Left ventricle myocardium inferior (tissue), 1 donor: ENCODE results near the gene SCLY. TPM values are rescaled to one million over a fixed set of nuclear protein-coding genes. Genes with fewer than 3 reads are reported as not detected.

Source experiments
- DNase-seq: peaks from one replicate; pipeline ENCODE4 v3.0.0-alpha.2; 2020
- H3K27ac ChIP-seq: fragments of 200-600 bp; replicated peaks from 2 replicates; pipeline ENCODE4 v1.8.0; 2021
- H3K27me3 ChIP-seq: fragments of 200-600 bp; 2 replicates; pipeline ENCODE4 v1.8.0; 2021; ENCODE audit warnings: low read depth
- H3K36me3 ChIP-seq: fragments of 200-600 bp; 2 replicates; pipeline ENCODE4 v1.8.0; 2021
- H3K4me1 ChIP-seq: fragments of 200-600 bp; 2 replicates; pipeline ENCODE4 v1.8.0; 2021
- H3K4me3 ChIP-seq: fragments of 200-600 bp; 2 replicates; pipeline ENCODE4 v1.8.0; 2021; ENCODE audit warnings: mild to moderate bottlenecking, moderate library complexity
- H3K9me3 ChIP-seq: fragments of 200-600 bp; replicated peaks from 2 replicates; pipeline ENCODE4 v1.8.0; 2021
- intact Hi-C: fragments of 100-400 bp; cut with micrococcal nuclease; formaldehyde crosslinking; loops from one replicate; pipeline ENCODE4 v1.11.0; 2022
- total RNA-seq: library from RNA; stranded (reverse); fragmentation: NEBNext Ultra II Directional; extraction: Animal tissue kit (Norgen Biotek cat#: 25700); gene quantifications from one replicate; pipeline ENCODE4 v1.2.1, GENCODE V29; 2021
- TF ChIP-seq, protein P1 (sequence below): fragments of 200-600 bp; IDR thresholded peaks from 2 replicates; pipeline ENCODE4 v1.8.0; 2021; ENCODE audit warnings: antibody characterized with exemption, mild to moderate bottlenecking, borderline replicate concordance
- donor health status: DM: no; HTN: yes; CAD: no; lungs with severe emphysema.

SCLY gene
- total RNA-seq, 1 donor from 2014 or later, result 10.9 TPM

DNA sequence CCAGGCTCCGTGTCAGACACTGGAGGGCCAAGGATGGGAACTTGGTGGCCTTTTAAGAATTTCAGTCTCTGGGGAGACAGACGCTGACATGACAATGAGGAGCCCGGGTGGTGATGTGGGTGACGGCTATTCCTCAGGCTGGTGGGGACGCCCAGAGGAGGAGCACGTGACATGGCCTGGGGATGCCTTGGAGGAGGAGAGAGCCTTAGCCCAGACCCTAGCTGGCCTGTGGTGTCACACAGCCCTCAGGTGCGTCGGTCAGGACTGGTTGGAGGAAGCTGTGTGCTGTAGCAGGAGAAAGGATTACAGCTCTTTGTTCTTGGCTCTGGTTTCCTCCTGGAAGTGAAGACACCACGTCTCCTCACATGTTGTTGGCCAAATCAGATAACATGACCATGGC, 40.0 kb upstream of the SCLY start:
- peaks cover 25% of the 10 kb centered on the region for H3K36me3 ChIP-seq
- no peak overlapping the region for H3K4me3 ChIP-seq
- no peaks in the 10 kb centered on the region for H3K9me3 ChIP-seq
- intact Hi-C loops, result no loop called here
- no peak overlapping the region for H3K27ac ChIP-seq
- no peaks in the 10 kb centered on the region for H3K27me3 ChIP-seq
- no peak for DNase-seq
- TF ChIP-seq, protein P1, sequence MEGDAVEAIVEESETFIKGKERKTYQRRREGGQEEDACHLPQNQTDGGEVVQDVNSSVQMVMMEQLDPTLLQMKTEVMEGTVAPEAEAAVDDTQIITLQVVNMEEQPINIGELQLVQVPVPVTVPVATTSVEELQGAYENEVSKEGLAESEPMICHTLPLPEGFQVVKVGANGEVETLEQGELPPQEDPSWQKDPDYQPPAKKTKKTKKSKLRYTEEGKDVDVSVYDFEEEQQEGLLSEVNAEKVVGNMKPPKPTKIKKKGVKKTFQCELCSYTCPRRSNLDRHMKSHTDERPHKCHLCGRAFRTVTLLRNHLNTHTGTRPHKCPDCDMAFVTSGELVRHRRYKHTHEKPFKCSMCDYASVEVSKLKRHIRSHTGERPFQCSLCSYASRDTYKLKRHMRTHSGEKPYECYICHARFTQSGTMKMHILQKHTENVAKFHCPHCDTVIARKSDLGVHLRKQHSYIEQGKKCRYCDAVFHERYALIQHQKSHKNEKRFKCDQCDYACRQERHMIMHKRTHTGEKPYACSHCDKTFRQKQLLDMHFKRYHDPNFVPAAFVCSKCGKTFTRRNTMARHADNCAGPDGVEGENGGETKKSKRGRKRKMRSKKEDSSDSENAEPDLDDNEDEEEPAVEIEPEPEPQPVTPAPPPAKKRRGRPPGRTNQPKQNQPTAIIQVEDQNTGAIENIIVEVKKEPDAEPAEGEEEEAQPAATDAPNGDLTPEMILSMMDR, result no peak
- peaks cover 10% of the 10 kb centered on the region for H3K4me1 ChIP-seq

DNA sequence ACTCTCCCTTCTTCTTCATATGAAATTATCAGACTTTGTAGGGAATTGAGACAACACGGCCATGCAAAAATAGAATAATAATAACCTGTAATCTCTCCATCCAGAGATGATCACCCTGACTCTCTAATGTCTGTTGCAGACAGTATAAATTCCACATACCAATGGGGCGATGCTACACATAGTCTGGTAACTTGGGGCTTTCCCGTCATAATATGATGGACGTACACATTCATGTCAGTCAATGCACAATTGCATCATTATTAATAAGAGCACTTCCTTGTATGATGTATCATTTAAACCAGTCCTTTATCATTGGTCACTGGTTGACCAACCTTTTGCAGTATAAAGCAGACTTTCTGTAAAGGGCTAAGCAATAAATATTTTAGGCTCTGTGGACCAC, 39.5 kb upstream of the SCLY start:
- no peaks in the 10 kb centered on the region for H3K27me3 ChIP-seq
- H3K4me1 ChIP-seq, result peaks cover 10% of the 10 kb centered on the region
- no peak overlapping the region for H3K27ac ChIP-seq
- no peak for DNase-seq
- peaks cover 30% of the 10 kb centered on the region for H3K36me3 ChIP-seq
- intact Hi-C loops, result no loop called here
- H3K4me3 ChIP-seq, result no peak overlapping the region
- no peaks in the 10 kb centered on the region for H3K9me3 ChIP-seq
- TF ChIP-seq, protein P1, result no peak

DNA sequence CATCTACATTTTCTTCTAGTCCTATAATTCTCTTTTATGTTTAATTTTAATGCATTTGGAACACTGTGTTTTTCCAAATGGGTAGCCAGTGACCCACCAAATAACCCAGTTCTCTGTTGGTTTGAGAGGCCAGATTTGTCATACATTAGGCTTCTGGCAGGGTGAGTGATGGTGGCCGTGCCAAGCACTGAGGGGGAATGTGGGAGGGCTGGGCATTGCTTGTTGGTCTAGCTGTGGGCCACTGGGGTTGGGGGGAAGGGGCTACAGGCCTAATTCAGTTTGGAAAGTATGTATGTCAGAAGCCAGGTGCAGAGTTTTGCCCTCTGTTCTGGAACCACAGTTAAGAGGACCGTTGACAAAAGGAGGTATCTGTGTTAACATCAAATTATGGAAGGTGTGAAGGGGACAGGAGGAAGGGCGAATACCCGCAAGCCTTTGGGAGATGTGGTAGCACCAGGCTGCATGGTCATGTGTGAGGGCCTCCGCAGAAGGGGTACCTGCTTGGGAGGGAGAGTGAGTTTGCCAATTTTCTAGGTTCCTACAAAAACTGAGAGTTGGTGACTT, 38.1 kb upstream of the SCLY start:
- H3K4me1 ChIP-seq, result peaks cover 10% of the 10 kb centered on the region
- H3K27ac ChIP-seq, result no peak overlapping the region
- no peak for DNase-seq
- intact Hi-C loops, result no loop called here
- peaks cover 37% of the 10 kb centered on the region for H3K36me3 ChIP-seq
- H3K4me3 ChIP-seq, result no peak overlapping the region
- TF ChIP-seq, protein P1, result no peak
- H3K9me3 ChIP-seq, result no peaks in the 10 kb centered on the region
- no peaks in the 10 kb centered on the region for H3K27me3 ChIP-seq

DNA sequence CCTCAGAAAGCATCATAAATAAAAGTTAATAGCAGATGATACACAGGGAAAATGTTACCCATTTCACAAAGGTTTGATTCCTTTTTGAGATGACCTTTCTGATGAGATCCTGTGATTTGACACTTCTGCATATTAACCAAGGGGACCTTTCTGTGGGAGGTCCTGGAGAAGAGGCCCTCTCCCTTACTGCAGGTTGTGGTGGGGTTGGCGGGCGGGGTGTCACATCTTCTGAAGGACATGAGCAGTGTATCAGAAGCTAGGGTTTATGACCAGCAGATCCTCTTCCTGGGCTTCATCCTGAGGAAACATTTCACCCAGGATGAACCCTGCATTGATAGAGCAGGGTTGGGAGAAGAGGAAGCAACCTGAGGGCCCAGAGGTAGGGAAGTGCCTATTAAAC, 37.2 kb upstream of the SCLY start:
- H3K4me3 ChIP-seq, result no peak overlapping the region
- peaks cover 33% of the 10 kb centered on the region for H3K36me3 ChIP-seq
- TF ChIP-seq, protein P1, result no peak
- DNase-seq, result no peak
- intact Hi-C loops, result no loop called here
- H3K4me1 ChIP-seq, result peaks cover 10% of the 10 kb centered on the region
- H3K27me3 ChIP-seq, result no peaks in the 10 kb centered on the region
- H3K9me3 ChIP-seq, result no peaks in the 10 kb centered on the region
- no peak overlapping the region for H3K27ac ChIP-seq

DNA sequence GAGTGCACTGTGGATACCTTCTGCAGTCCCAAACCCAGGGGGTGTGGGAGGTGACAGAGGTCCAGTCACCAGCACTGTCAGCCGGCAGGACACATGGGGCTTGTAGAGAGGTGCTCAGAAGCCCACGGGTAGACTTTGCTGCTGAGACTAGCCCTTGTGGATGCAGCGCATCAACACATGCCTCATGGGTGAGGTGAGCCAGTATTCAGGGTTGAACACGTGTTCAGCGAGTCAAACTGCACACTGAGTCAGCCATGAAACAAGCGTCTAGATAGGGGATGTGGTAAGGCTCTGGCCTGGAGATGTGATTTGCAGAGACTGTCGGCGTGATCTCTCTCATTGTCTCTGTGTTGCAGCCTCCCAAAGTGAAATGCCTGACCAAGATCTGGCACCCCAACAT, 35.8 kb upstream of the SCLY start:
- Histone ChIP-seq H3K27me3 (no peaks in the 10 kb centered on the region), H3K4me1 (peaks cover 10% of the 10 kb centered on the region), H3K4me3 (no peak overlapping the region), H3K36me3 (peaks cover 39% of the 10 kb centered on the region), H3K9me3 (no peaks in the 10 kb centered on the region), H3K27ac (no peak overlapping the region)
- no peak for DNase-seq
- TF ChIP-seq, protein P1, result no peak
- intact Hi-C loops, result no loop called here
